HFFc6 (cell line): ENCODE data around the gene KCNJ12. TPM values are rescaled to one million over a fixed set of nuclear protein-coding genes. Genes with fewer than 3 reads are reported as not detected.

Source experiments
- DNase-seq: peaks from one replicate; pipeline ENCODE4 v3.0.0-alpha.2; 2018
- H3K27ac Mint-ChIP-seq: 2 replicates; pipeline ENCODE4 v1.8.0; 2020; ENCODE audit warnings: mild to moderate bottlenecking, mixed read lengths
- H3K27me3 Mint-ChIP-seq: 2 replicates; pipeline ENCODE4 v1.8.0; 2021; ENCODE audit warnings: mild to moderate bottlenecking, moderate library complexity, mixed read lengths; ENCODE audit not compliant: insufficient read depth
- H3K36me3 Mint-ChIP-seq: 2 replicates; pipeline ENCODE4 v1.8.0; 2021; ENCODE audit warnings: low read depth, mixed read lengths
- H3K4me1 Mint-ChIP-seq: 2 replicates; pipeline ENCODE4 v1.8.0; 2020; ENCODE audit warnings: low read depth, mixed read lengths
- H3K4me3 Mint-ChIP-seq: 2 replicates; pipeline ENCODE4 v1.8.0; 2020; ENCODE audit warnings: mild to moderate bottlenecking, moderate library complexity, mixed read lengths
- H3K9me3 Mint-ChIP-seq: 2 replicates; pipeline ENCODE4 v1.8.0; 2020; ENCODE audit warnings: mild to moderate bottlenecking, mixed read lengths
- total RNA-seq, 6 experiments: library from RNA; stranded (reverse); fragmentation: NEBNext Ultra II Directional; extraction: Animal tissue kit (Norgen Biotek cat#: 25700); gene quantifications; 2 replicates in 1 of 6; 3 replicates in 5 of 6; pipeline ENCODE4 v1.2.3, GENCODE V29; 2021
- TF ChIP-seq, protein P1 (sequence below): fragments of 200-600 bp; sonication (generic); IDR thresholded peaks from 2 replicates; pipeline ENCODE4 v1.5.0; 2021; ENCODE audit warnings: antibody characterized with exemption, mild to moderate bottlenecking

KCNJ12 gene
- total RNA-seq, 6 experiments from 2014 or later = not detected

- Mint-ChIP-seq H3K27ac (no peak overlapping the region), H3K9me3 (no peaks in the 10 kb centered on the region), H3K36me3 (no peaks in the 10 kb centered on the region), H3K4me1 (peaks cover 5% of the 10 kb centered on the region; the same call in 1 of the 2 replicates), H3K4me3 (no peak overlapping the region), H3K27me3 (peaks cover 27% of the 10 kb centered on the region)
- TF ChIP-seq, protein P1, sequence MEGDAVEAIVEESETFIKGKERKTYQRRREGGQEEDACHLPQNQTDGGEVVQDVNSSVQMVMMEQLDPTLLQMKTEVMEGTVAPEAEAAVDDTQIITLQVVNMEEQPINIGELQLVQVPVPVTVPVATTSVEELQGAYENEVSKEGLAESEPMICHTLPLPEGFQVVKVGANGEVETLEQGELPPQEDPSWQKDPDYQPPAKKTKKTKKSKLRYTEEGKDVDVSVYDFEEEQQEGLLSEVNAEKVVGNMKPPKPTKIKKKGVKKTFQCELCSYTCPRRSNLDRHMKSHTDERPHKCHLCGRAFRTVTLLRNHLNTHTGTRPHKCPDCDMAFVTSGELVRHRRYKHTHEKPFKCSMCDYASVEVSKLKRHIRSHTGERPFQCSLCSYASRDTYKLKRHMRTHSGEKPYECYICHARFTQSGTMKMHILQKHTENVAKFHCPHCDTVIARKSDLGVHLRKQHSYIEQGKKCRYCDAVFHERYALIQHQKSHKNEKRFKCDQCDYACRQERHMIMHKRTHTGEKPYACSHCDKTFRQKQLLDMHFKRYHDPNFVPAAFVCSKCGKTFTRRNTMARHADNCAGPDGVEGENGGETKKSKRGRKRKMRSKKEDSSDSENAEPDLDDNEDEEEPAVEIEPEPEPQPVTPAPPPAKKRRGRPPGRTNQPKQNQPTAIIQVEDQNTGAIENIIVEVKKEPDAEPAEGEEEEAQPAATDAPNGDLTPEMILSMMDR = no peak
- DNase-seq = no peak
Observed at GRCh38 chr17:21355586-21355985, 20.6 kb upstream of the KCNJ12 start.

DNA sequence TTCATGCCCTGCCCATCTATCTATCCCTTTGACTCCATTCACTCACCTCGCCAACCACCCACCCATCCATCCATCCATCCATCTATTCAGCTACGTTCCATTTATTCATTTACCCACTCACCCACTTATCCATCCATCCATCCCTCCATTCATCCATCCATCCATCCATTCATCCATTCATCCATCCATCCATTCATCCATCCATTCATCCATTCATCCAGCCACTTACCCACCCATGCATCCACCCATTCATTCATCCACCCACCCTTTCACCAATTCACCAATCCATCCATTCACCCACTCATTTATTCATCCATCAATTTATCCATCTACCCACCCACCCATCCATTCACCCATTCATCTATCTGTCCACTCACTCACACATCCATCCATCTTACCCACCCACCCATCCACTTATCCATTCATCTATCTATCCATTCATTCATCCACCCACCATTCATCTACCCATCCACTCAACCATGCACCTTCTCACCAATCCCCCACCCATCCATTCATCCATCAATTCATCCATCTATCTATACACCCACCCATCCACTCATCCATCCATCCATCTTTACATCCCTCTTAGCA lies 19.5 kb upstream of the KCNJ12 start:
- H3K27ac Mint-ChIP-seq = no peak overlapping the region

GRCh38 chr17:21357281-21357680 lies 18.9 kb upstream of the KCNJ12 start:
- Mint-ChIP-seq H3K4me3 (no peak overlapping the region), H3K4me1 (peaks cover 5% of the 10 kb centered on the region; the same call in 1 of the 2 replicates), H3K36me3 (no peaks in the 10 kb centered on the region), H3K27me3 (peaks cover 27% of the 10 kb centered on the region), H3K27ac (no peak overlapping the region), H3K9me3 (no peaks in the 10 kb centered on the region)
- DNase-seq = no peak
- TF ChIP-seq, protein P1 = no peak

More for the DNA sequence above, 19.5 kb upstream of the KCNJ12 start:
- DNase-seq = no peak
- Mint-ChIP-seq H3K4me1 (peaks cover 5% of the 10 kb centered on the region; the same call in 1 of the 2 replicates), H3K27me3 (peaks cover 27% of the 10 kb centered on the region), H3K9me3 (no peaks in the 10 kb centered on the region), H3K36me3 (no peaks in the 10 kb centered on the region), H3K4me3 (no peak overlapping the region)
- TF ChIP-seq, protein P1 = no peak

DNA sequence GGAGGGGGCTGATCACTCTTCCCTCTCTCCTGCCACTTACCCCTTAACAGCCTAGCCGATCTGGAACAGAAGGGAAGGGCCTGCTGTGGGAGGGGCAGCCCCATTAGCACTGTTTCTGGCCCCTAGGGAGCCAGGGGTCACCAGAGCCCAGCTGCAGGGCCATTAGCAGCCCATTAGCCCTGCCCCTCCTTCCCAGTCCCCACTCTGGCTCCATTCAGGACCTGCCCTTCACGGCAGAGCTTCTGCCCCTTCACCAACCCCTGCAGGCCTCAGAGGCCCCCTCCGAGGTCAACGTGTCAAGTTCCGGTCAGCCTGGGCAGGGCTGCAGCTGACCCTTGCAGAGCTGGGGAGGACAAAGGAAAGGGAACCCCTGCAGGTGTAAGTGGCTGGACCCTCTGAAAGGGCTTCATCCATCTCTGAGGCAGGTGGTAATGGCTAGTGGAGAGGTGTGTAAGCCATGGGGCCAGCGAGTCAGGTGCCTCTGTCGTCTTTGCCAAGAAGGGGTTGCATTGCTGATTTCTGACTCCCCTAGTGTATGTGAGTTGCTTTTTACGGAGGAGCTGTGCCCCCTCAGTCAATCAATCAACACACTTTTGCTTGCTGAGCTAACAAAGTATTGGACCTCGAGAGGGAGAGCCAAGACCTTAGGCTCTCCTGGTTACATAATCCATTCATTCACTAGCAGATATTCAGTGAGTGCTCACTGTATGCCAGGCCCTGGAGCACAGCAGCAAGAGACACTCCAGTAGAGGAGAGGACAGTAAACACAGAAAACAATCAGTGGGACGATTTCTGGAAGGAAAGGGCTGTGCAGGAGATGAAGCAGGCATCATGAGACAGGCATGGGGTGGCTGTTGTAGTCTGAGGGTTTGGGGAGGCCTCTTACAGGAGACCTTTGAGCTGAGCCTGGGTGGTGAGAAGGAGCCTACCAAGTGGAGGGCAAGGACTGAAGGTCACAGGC lies 18.2 kb upstream of the KCNJ12 start:
- no peak for DNase-seq
- Mint-ChIP-seq H3K4me3 (no peak overlapping the region), H3K27me3 (peaks cover 26% of the 10 kb centered on the region), H3K4me1 (peaks cover 5% of the 10 kb centered on the region; the same call in 1 of the 2 replicates), H3K9me3 (no peaks in the 10 kb centered on the region), H3K27ac (no peak overlapping the region), H3K36me3 (no peaks in the 10 kb centered on the region)
- TF ChIP-seq, protein P1 = no peak

DNA sequence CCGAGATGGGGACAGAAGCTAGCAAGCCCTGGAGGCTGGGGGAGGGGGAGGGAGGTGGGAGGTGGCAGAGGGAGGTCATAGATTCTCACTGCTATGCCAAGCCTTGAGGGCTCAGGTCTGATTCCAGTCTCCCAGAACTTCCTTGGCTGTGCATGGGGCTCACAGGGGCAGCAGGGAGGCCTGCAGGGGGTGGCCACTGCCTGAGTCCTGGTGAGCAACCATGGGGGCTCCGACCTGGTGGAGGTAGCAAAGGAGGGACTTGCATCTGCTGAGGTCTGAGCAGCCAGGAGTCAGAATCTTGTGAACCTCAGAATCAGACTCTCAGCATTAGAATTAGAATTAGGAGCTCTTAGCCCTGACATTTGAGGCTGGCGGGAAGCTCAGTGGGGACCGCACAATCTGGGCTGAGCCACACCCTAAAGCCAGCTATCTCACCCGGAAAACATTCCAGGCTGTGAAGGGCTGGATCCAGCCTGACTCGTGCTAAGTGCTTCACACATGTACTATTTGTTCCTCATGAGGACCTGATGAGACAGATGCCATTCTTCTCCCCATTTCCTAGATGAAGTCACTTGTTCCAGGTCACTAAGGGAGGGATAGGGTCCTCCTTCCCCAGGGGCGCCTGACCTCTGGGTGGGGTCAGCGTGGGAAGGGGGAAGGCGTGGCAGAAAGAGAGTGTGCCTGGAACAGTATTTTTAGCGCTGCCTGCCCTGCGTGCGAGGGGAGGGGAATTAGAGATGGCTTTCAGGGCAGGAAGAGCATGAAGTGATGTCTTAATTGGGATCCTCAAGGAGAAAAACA lies 17.3 kb upstream of the KCNJ12 start:
- H3K36me3 Mint-ChIP-seq = no peaks in the 10 kb centered on the region
- no peak overlapping the region for H3K27ac Mint-ChIP-seq
- peaks cover 25% of the 10 kb centered on the region for H3K27me3 Mint-ChIP-seq
- no peak overlapping the region for H3K4me3 Mint-ChIP-seq
- no peaks in the 10 kb centered on the region for H3K9me3 Mint-ChIP-seq
- TF ChIP-seq, protein P1 = no peak
- H3K4me1 Mint-ChIP-seq = peaks cover 5% of the 10 kb centered on the region; the same call in 1 of the 2 replicates
- peak; percentile 11 for DNase-seq
